Stimulated activated memory B cell treated with anti-CD40 and anti-IgM and Interleukin-4, amounts not matched to agents 10 μg/mL and 1 μg/mL and 100 μg/mL, for 72 hours (primary cell): ENCODE data around the gene TBC1D16.
A peak's percentile ranks its signal among the peaks of the same experiment; 100 is the strongest.

Source experiments
- ATAC-seq: fragments of 150-1000 bp; cut with Tn5 transposase; 2 replicates; pipeline ENCODE4 v1.10.0; 2021
- H3K27ac Mint-ChIP-seq: one replicate; pipeline ENCODE4 v1.8.0; 2022; ENCODE audit warnings: mild to moderate bottlenecking, mixed read lengths
- H3K27me3 Mint-ChIP-seq: one replicate; pipeline ENCODE4 v1.8.0; 2022; ENCODE audit warnings: mixed read lengths
- H3K36me3 Mint-ChIP-seq: one replicate; pipeline ENCODE4 v1.8.0; 2022; ENCODE audit warnings: mixed read lengths
- H3K4me1 Mint-ChIP-seq: one replicate; pipeline ENCODE4 v1.8.0; 2022; ENCODE audit warnings: mixed read lengths
- H3K4me3 Mint-ChIP-seq: one replicate; pipeline ENCODE4 v1.8.0; 2022; ENCODE audit warnings: mild to moderate bottlenecking, moderate library complexity, mixed read lengths
- H3K9me3 Mint-ChIP-seq: one replicate; pipeline ENCODE4 v1.8.0; 2022; ENCODE audit warnings: mixed read lengths

TBC1D16 gene

DNA sequence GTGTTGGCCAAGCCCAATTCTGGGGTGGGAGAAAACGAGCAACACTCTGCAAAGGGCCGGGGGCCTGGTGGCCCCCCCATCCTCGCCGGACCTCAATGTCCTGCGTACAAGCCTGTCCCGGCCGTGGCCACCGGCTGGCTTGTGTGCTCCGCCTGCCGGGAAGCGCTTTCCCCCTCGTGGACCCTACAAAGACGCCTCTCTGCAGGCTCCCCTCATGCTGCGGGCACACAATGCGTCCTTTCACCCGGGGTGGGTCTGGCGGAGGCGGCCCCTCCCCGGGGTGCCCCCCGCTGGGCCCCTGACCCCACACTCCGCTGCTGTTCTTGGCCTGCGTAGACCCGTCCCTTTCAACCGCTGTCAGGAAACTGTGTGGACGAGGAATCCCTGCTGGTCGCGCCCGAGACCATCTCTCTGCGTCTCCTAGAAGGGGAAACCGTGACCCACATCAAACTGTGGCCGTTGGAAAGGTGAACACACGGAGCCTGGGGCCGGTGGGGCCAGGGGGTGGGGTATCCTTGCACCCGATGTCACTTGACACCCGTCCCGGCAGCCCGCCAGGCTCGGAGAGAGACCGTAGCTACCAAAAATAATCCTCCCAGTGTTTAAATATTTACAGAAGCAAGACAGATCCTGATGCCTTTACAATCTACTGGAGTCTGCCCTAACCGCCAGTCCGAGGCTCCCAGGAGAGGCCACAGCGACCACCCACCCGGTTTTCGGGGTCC, 43.6 kb downstream of the TBC1D16 start:
- peak; percentile 6 for ATAC-seq
- Mint-ChIP-seq H3K27ac (peak overlapping the region; percentile 4), H3K36me3 (no peaks in the 10 kb centered on the region), H3K9me3 (no peaks in the 10 kb centered on the region), H3K27me3 (peaks cover 11% of the 10 kb centered on the region), H3K4me1 (peaks cover 34% of the 10 kb centered on the region), H3K4me3 (peak overlapping the region; percentile 50)

GRCh38 chr17:79991140-79991923, 44.3 kb downstream of the TBC1D16 start:
- Mint-ChIP-seq H3K4me3 (peak overlapping the region; percentile 58), H3K4me1 (peaks cover 28% of the 10 kb centered on the region), H3K27ac (peak overlapping the region; percentile 48), H3K27me3 (peaks cover 11% of the 10 kb centered on the region), H3K9me3 (no peaks in the 10 kb centered on the region), H3K36me3 (no peaks in the 10 kb centered on the region)
- peak; percentile 90 for ATAC-seq

DNA sequence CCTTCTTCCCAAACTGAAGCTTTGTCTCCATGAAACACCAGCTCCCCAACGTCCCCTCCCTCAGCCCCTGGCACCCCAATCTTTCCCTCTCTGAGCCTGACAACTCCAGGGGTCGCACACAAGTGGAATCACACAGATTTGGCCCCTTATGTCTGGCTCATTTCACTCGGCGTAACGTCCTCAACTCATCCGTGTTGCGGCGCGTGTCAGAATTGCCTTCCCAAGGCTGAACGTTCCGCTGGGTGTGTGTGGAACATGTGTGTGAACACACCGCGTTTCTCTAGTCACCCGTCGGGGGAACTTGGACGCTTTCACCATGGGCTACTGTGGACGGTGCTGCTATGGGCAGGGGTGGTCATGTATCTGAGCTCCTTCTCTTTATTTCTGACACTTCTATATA, 45.0 kb downstream of the TBC1D16 start:
- H3K27me3 Mint-ChIP-seq: peaks cover 11% of the 10 kb centered on the region
- no peaks in the 10 kb centered on the region for H3K9me3 Mint-ChIP-seq
- no peak for ATAC-seq
- no peaks in the 10 kb centered on the region for H3K36me3 Mint-ChIP-seq
- H3K4me3 Mint-ChIP-seq: no peak overlapping the region
- peaks cover 28% of the 10 kb centered on the region for H3K4me1 Mint-ChIP-seq
- peak overlapping the region; percentile 48 for H3K27ac Mint-ChIP-seq

DNA sequence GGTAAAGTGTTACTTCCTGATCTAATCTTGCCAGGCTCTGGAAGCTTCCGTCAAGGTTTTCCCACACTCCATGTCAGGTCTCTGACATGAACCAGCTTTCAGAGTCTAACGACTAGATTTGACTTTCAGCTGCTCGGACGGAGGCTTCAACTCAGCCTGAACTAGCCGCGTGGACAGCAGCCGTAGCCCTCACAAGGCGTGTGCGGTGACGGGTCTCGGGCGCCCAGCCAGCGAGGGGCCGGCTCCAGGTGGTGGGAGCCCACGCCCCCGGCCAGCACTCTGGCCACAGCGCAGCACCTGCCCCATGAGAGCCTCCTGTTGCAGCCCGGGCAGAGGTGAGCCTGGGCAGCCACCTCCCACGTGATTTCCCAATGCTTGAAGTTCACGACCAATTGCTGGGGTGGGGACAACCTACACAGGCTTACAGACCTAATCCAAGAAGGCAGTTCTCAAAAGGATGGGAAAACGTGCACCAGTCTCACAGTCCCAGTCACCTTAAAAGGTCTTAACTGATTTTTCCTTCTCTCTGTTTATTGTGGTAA, 45.5 kb downstream of the TBC1D16 start:
- Mint-ChIP-seq H3K9me3 (no peaks in the 10 kb centered on the region), H3K4me1 (peaks cover 28% of the 10 kb centered on the region), H3K36me3 (no peaks in the 10 kb centered on the region), H3K27me3 (peaks cover 11% of the 10 kb centered on the region), H3K4me3 (no peak overlapping the region), H3K27ac (no peak overlapping the region)
- no peak for ATAC-seq

DNA sequence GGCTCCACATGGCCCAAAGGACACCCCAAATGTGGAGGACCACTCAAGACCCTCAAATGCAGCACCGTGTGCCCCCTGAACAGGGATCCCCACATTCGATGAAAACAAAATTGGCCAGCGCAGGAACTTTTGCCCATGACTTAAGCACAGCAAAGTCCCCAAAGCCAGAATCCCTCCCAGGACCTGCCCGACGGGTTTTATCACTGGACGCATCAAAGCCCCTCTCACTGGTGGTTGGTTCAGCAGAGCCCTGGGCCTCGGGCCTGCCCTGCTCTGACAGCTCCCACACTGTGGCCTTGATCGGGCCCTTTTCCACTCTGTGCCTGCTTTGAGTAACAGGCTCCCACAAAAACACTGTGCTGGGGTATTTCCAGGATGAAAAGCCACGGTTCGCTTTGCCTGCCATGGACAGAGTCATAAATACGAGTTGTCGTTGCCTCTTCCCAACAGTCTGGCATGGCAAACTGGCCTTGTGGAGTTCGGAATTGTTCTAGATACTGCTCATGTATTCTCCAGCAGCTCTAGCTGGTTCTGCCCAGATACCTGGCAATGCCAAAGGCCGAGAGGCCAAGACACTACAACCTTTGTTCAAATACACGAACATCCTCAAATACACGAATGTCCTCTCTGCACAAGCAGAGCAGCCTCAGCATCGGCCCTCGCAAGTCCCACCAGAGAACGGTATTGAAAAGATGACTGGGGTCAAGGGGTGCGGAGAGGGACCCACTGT, 46.4 kb downstream of the TBC1D16 start:
- Mint-ChIP-seq H3K9me3 (no peaks in the 10 kb centered on the region), H3K4me1 (peaks cover 31% of the 10 kb centered on the region), H3K36me3 (no peaks in the 10 kb centered on the region), H3K4me3 (no peak overlapping the region), H3K27me3 (peaks cover 11% of the 10 kb centered on the region), H3K27ac (no peak overlapping the region)
- no peak for ATAC-seq

DNA sequence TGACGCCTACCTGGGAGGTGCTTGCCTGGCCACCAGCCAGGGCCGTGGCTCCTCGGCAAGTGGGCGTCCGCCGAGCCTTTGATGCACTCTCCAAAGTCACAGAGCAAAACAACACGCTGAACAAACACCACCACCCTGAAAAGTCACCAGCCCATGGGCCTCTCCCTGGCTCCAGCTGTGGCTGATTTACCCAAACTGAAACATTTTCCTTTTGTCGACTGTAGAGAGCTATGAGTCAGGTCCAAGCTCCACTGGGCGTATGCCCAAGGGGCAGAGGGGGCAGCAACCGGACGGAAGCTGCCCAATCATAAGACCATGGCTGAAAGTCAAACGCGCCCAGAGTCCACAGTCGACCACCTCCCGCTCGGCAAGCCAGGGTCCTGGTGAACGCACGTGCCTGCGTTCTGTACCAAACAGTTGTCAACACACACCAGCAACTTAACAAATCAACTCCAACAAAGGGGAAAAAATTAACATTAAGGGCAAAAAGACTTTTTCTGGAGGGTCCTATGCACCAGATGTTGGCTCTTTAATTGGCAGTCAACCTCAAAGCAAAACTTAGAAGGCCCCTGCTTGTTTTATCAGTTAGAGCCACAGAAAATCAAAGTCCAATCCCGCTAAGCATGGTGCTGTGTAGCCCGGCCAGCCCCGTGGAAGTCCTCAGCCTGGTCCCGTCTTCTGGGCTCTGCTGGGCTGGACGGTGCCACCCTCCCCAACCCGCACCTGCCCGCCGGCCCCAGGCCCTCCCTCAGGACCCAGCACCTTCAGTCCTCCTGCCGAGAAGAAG, 47.3 kb downstream of the TBC1D16 start:
- no peak overlapping the region for H3K27ac Mint-ChIP-seq
- H3K4me3 Mint-ChIP-seq: no peak overlapping the region
- peaks cover 11% of the 10 kb centered on the region for H3K27me3 Mint-ChIP-seq
- no peak for ATAC-seq
- no peaks in the 10 kb centered on the region for H3K9me3 Mint-ChIP-seq
- peaks cover 25% of the 10 kb centered on the region for H3K4me1 Mint-ChIP-seq
- H3K36me3 Mint-ChIP-seq: no peaks in the 10 kb centered on the region

DNA sequence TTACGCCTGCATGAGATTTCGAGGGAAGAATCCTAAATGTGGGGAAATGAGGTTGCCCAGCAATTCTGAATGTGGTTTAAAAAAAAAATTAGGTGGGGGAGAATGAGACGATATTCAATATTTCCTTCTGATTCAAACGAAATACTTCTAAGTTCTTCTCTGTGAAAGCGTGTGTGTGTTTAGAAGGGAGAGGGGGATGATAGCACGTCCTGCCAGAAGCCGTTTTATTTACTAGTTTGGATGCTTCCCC, 47.8 kb downstream of the TBC1D16 start:
- Mint-ChIP-seq H3K9me3 (no peaks in the 10 kb centered on the region), H3K27ac (no peak overlapping the region), H3K27me3 (peaks cover 11% of the 10 kb centered on the region), H3K4me3 (no peak overlapping the region), H3K36me3 (no peaks in the 10 kb centered on the region), H3K4me1 (peaks cover 19% of the 10 kb centered on the region)
- no peak for ATAC-seq

DNA sequence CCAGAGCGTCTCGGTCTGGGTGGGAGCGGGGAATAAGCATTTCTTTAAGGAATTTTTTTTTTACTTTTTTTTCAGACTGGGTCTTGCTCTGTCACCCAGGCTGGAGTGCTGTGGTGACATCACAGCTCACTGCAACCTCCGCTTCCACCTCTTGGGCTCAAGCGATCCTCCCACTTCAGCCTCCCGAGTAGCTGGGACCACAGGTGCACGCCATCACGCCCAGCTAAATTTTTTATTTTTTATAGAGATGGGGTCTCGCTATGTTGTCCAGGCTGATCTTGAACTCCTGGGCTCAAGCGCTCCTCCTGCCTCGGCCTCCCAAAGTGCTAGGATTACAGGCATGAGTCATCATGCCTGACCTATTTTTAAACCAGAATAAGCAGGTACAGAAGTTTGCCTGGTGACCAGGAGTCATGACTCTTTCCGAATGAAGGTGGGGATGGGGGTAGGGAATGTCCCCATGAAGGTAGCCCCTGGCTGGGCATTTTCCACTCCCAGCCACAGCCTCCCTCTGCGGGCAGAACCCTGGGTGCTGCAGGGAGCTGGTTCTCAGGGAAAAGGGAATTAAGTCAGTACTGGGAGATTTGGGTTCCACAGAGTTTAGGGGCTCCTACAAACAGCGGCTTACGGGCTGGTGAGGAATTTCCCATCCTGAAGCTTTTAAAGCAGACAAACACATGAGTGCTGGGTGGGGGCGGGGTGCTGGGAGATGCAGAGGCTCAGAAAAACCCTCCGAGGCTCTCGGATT, 48.3 kb downstream of the TBC1D16 start:
- Mint-ChIP-seq H3K36me3 (no peaks in the 10 kb centered on the region), H3K27ac (no peak overlapping the region), H3K4me1 (peaks cover 14% of the 10 kb centered on the region), H3K9me3 (no peaks in the 10 kb centered on the region), H3K27me3 (peaks cover 11% of the 10 kb centered on the region), H3K4me3 (no peak overlapping the region)
- ATAC-seq: no peak

GRCh38 chr17:79986411-79987186, 49.1 kb downstream of the TBC1D16 start:
- H3K36me3 Mint-ChIP-seq: no peaks in the 10 kb centered on the region
- ATAC-seq: no peak
- H3K27ac Mint-ChIP-seq: no peak overlapping the region
- peaks cover 12% of the 10 kb centered on the region for H3K4me1 Mint-ChIP-seq
- H3K9me3 Mint-ChIP-seq: no peaks in the 10 kb centered on the region
- peaks cover 11% of the 10 kb centered on the region for H3K27me3 Mint-ChIP-seq
- no peak overlapping the region for H3K4me3 Mint-ChIP-seq

GRCh38 chr17:79985943-79986391, 49.7 kb downstream of the TBC1D16 start:
- Mint-ChIP-seq H3K9me3 (no peaks in the 10 kb centered on the region), H3K36me3 (no peaks in the 10 kb centered on the region), H3K27ac (no peak overlapping the region), H3K4me1 (peaks cover 6% of the 10 kb centered on the region), H3K27me3 (peaks cover 8% of the 10 kb centered on the region), H3K4me3 (no peak overlapping the region)
- ATAC-seq: no peak

DNA sequence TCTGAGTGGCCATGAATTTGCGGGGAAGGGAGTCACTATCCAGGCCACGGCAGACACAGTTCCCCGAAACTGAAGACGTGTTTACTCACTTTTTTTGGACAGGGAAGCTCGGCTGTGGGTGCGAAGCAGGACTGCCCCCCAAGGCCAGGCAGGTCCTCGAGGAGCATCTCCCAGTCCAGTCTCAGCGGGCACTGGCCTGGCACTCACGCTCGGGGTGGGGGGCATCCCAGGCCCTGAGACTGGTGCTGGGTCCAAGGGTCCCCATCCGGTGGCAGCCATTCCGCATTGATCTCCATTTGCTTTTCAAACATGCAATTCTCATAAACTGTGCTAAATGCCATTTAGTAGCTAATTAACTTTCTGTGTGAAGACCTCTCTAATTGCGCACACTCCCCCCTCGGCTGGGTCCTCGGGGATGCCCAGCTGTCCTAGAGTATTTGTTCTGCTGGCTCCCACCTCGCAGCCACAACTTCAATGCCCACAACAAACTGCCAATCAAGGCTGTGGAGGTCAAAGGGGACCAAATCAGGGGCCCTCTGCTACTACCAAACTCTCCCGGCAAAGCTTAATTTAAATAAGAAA, 50.2 kb downstream of the TBC1D16 start:
- Mint-ChIP-seq H3K36me3 (no peaks in the 10 kb centered on the region), H3K27ac (no peak overlapping the region), H3K27me3 (peaks cover 3% of the 10 kb centered on the region), H3K4me1 (peaks cover 5% of the 10 kb centered on the region), H3K9me3 (no peaks in the 10 kb centered on the region), H3K4me3 (no peak overlapping the region)
- ATAC-seq: no peak

DNA sequence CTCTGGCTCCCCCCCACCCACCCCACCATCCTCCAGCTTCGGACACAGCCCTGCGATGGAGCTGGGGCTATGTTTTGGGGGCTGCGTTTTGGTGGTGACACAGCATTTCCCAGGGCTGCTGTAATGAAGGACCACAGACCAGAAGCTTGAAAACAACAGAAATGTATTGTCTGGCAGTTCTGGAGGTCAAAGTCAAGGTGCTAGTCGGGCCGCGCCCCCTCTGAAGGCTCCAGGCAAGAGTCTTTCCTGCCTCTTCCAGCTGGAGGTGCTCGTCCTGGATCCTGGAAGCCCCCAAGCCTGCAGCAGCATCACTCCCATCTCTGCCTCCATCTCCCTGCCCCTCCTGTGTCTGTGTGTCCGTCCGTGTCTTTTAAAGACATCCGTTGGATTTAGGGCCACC, 50.8 kb downstream of the TBC1D16 start:
- Mint-ChIP-seq H3K4me1 (peaks cover 5% of the 10 kb centered on the region), H3K9me3 (no peaks in the 10 kb centered on the region), H3K27ac (no peak overlapping the region), H3K36me3 (no peaks in the 10 kb centered on the region), H3K4me3 (no peak overlapping the region), H3K27me3 (no peaks in the 10 kb centered on the region)
- no peak for ATAC-seq

DNA sequence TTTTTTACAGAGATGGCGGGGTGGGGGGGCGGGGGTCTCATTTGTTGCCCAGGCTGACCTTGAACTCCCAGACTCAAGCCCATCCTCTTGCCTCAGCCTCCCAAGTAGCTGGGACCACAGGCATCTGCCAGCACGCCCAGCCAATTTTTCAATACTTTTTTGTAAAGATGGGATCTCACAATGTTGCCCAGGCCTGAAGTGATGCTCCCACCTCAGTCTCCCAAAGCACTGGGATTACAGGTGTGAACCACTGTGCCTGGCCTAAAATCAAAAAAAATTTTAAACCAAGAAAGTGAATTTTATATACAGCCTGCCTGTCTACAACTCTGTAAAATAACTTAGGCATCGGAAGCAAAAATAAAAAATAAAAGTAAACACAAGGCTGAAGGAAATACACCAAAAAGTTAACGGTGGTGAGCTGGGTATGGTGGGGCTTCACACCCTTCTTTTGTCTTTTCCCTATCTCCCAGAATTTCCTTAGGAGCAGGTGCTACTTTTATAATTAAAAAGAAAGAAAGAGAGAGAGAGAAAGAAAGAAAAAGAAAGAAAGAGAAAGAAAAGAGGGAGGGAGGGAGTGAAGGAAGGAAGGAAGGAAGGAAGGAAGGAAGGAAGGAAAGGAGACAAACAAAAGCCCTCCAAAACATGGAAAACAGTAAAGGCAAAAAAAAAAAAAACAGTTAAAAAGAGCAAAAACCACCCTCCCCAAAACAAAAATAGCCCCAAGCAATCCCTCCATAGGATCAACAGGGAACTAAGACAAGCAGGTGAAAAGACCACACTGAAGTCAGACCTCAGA, 51.4 kb downstream of the TBC1D16 start:
- H3K4me3 Mint-ChIP-seq: no peak overlapping the region
- no peak for ATAC-seq
- no peak overlapping the region for H3K27ac Mint-ChIP-seq
- H3K9me3 Mint-ChIP-seq: no peaks in the 10 kb centered on the region
- H3K36me3 Mint-ChIP-seq: no peaks in the 10 kb centered on the region
- no peaks in the 10 kb centered on the region for H3K27me3 Mint-ChIP-seq
- peaks cover 5% of the 10 kb centered on the region for H3K4me1 Mint-ChIP-seq
